ENCODE results near the gene EMILIN1.

- TF ChIP-seq, protein P1, sequence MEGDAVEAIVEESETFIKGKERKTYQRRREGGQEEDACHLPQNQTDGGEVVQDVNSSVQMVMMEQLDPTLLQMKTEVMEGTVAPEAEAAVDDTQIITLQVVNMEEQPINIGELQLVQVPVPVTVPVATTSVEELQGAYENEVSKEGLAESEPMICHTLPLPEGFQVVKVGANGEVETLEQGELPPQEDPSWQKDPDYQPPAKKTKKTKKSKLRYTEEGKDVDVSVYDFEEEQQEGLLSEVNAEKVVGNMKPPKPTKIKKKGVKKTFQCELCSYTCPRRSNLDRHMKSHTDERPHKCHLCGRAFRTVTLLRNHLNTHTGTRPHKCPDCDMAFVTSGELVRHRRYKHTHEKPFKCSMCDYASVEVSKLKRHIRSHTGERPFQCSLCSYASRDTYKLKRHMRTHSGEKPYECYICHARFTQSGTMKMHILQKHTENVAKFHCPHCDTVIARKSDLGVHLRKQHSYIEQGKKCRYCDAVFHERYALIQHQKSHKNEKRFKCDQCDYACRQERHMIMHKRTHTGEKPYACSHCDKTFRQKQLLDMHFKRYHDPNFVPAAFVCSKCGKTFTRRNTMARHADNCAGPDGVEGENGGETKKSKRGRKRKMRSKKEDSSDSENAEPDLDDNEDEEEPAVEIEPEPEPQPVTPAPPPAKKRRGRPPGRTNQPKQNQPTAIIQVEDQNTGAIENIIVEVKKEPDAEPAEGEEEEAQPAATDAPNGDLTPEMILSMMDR (IDR thresholded peaks at IDR 0.05): no peak
- TF ChIP-seq POLR2AphosphoS5 (IDR thresholded peaks at IDR 0.05) (no peak), POLR2A (IDR thresholded peaks at IDR 0.05) (no peak)
Observed at GRCh38 chr2:27115519-27115918, 37.1 kb downstream of the EMILIN1 start.

Data from breast epithelium (tissue), 3 donors.